Breast epithelium (tissue), 4 donors: ENCODE results near the gene PDHX. TPM values are rescaled to one million over a fixed set of nuclear protein-coding genes. Genes with fewer than 3 reads are reported as not detected.

Experiments used
- DNase-seq, 2 donors: peaks; one replicate each; pipeline ENCODE4 v3.0.0-alpha.2; 2019; ENCODE audit warnings: low spot score in 2 of 2
- H3K27ac ChIP-seq, 2 donors: fragments of 200-600 bp; sonication (generic) in 1 of 2; one replicate each; pipeline ENCODE4 v1.5.1; 2016 to 2019; ENCODE audit warnings: mild to moderate bottlenecking in 1 of 2
- H3K27me3 ChIP-seq, 2 donors: fragments of 200-600 bp; sonication (generic) in 1 of 2; one replicate each; pipeline versions ENCODE4 v1.5.1 to v1.6.0; 2017 to 2019; ENCODE audit warnings: control low read depth in 1 of 2, mild to moderate bottlenecking in 1 of 2
- H3K36me3 ChIP-seq: fragments of 200-600 bp; one replicate; pipeline ENCODE4 v1.5.1; 2019
- H3K4me1 ChIP-seq, 2 donors: fragments of 200-600 bp; sonication (generic); one replicate each; pipeline ENCODE4 v1.5.1; 2016 to 2019; ENCODE audit warnings: control low read depth in 1 of 2
- H3K4me3 ChIP-seq, 3 donors: fragments of 200-600 bp; sonication (generic); 1 replicate in 2 of 3; 2 replicates in 1 of 3; pipeline ENCODE4 v1.5.1; 2016 to 2019; ENCODE audit warnings: mild to moderate bottlenecking in 3 of 3, moderate library complexity in 2 of 3
- H3K9me3 ChIP-seq, 2 donors: fragments of 200-600 bp; sonication (generic) in 1 of 2; one replicate each; pipeline ENCODE4 v1.5.1; 2016 to 2019; ENCODE audit warnings: control low read depth in 1 of 2
- CTCF ChIP-seq, 3 donors: fragments of 450-650 bp; IDR thresholded peaks; one replicate each; pipeline ENCODE4 v1.5.1; 2016 to 2017; ENCODE audit warnings: antibody characterized with exemption in 3 of 3, mild to moderate bottlenecking in 3 of 3, moderate library complexity in 3 of 3
- POLR2A ChIP-seq: fragments of 450-650 bp; IDR thresholded peaks from one replicate; pipeline ENCODE4 v1.6.1; 2016; ENCODE audit warnings: antibody characterized with exemption, mild to moderate bottlenecking, moderate library complexity
- POLR2AphosphoS5 ChIP-seq, 3 donors: sonication (generic); formaldehyde crosslinking; IDR thresholded peaks; one replicate each; pipeline ENCODE4 v1.6.1; 2017; ENCODE audit warnings: antibody characterized with exemption in 3 of 3
- intact Hi-C: fragments of 100-400 bp; cut with DNase I; formaldehyde crosslinking; loops from one replicate; pipeline ENCODE4 v1.15.1; 2023; ENCODE audit warnings: low total_unique reads
- total RNA-seq, 3 donors: library from RNA; depleted of rRNA; stranded (reverse); fragments of >200 nt; gene quantifications; one replicate each; pipeline ENCODE4 v1.1.0, GENCODE V29; 2016

Gene PDHX
- total RNA-seq, 3 donors from 2014 or later: 32.1 to 42.7 (median 41.6) TPM

DNA sequence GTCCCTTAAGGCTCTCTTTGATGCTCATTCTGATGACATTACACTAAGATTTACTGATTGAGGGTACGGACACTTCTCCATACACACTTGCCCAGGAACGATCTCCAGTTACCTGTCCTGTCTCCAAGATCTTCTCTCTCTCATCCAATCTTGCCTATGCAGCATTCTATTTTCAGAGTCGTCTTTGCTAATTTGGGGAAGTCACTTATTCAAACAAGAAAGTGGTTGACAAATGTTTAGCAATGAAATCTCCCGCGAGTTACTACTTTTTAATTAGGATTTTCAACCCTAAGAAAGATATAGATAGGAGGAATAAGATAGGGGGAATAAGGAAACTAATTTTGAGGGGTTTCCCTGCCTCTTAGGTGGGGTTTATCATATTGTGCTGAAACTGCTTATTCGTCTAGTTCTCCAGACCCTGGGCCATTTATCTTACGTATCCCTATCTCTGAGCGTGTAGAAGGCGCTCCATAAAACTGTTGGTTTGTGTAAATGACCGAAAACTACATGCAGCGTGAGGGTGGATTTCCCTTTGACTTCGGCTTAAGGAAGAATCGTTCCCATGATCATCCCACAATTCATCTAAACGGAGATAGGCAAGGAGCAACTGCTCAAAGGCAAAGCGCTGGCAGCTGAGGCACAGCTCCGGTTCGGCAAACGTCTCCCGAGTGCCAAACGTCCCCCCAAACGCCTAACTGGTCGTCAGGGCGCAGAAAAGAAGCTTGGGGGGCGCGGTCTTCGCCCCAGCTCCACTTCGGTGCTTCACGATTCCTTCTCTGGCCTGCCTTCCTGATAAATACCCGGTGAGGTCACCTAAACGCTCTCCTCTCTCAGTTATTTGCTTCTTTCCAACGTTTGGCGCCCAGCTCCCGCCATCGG lies 1.0 kb upstream of the PDHX start:
- Histone ChIP-seq H3K4me1 (peaks cover 0 to 10% of the 10 kb centered on the region in 2 donors), H3K36me3 (no peaks in the 10 kb centered on the region), H3K27ac (peak overlapping the region; percentile 94 to 97), H3K9me3 (no peaks in the 10 kb centered on the region), H3K4me3 (peak overlapping the region; percentile 81 to 86 (median 82)), H3K27me3 (no peaks in the 10 kb centered on the region)
- intact Hi-C loops: no loop called here
- no peak for TF ChIP-seq POLR2A
- TF ChIP-seq POLR2AphosphoS5 (IDR thresholded peaks at IDR 0.05): no peak
- TF ChIP-seq CTCF (IDR thresholded peaks at IDR 0.05): no peak
- no peak for DNase-seq

GRCh38 chr11:34916843-34917770 lies 689 bp downstream of the PDHX start:
- intact Hi-C loops: no loop called here
- Histone ChIP-seq H3K9me3 (no peaks in the 10 kb centered on the region), H3K36me3 (no peaks in the 10 kb centered on the region), H3K4me1 (peaks cover 0 to 8% of the 10 kb centered on the region in 2 donors), H3K4me3 (peak overlapping the region; percentile 81 to 86 (median 82)), H3K27me3 (no peaks in the 10 kb centered on the region), H3K27ac (peak overlapping the region; percentile 94 to 97)
- DNase-seq: no peak
- TF ChIP-seq POLR2A (no peak), POLR2AphosphoS5 (IDR thresholded peaks at IDR 0.05) (no peak), CTCF (IDR thresholded peaks at IDR 0.05) (no peak)

- TF ChIP-seq CTCF (IDR thresholded peaks at IDR 0.05) (no peak), POLR2AphosphoS5 (IDR thresholded peaks at IDR 0.05) (no peak), POLR2A (no peak)
- no peak overlapping the region for H3K27ac ChIP-seq
- no peaks in the 10 kb centered on the region for H3K36me3 ChIP-seq
- peaks cover 0 to 12% of the 10 kb centered on the region in 2 donors for H3K4me1 ChIP-seq
- DNase-seq: no peak
- intact Hi-C loops: no loop called here
- H3K9me3 ChIP-seq: no peaks in the 10 kb centered on the region
- no peak overlapping the region for H3K4me3 ChIP-seq
- H3K27me3 ChIP-seq: no peaks in the 10 kb centered on the region
Observed at GRCh38 chr11:34921156-34921555, 4.7 kb downstream of the PDHX start.

GRCh38 chr11:34924714-34925113 lies 8.3 kb downstream of the PDHX start:
- no peak for DNase-seq
- H3K9me3 ChIP-seq: no peaks in the 10 kb centered on the region
- H3K4me3 ChIP-seq: no peak overlapping the region
- H3K4me1 ChIP-seq: peaks cover 0 to 9% of the 10 kb centered on the region in 2 donors
- H3K27ac ChIP-seq: no peak overlapping the region
- no peaks in the 10 kb centered on the region for H3K36me3 ChIP-seq
- intact Hi-C loops: no loop called here
- H3K27me3 ChIP-seq: no peaks in the 10 kb centered on the region
- no peak for TF ChIP-seq CTCF (IDR thresholded peaks at IDR 0.05)
- no peak for TF ChIP-seq POLR2AphosphoS5 (IDR thresholded peaks at IDR 0.05)
- TF ChIP-seq POLR2A: no peak
